Mesenchymal stem cell (in vitro differentiated cells and primary cell): ENCODE data around the gene OR2H2.

Source experiments
- DNase-seq: peaks from one replicate; pipeline ENCODE4 v3.0.0-alpha.2; 2013
- H2AFZ ChIP-seq: one replicate; pipeline ENCODE4 v1.6.1; 2013; ENCODE audit warnings: low read depth, mild to moderate bottlenecking, control low read depth, inconsistent platforms, low read length, moderate library complexity
- H2AK5ac ChIP-seq: 2 replicates; pipeline ENCODE4 v1.6.1; 2013; ENCODE audit warnings: low read length, moderate library complexity, mild to moderate bottlenecking, inconsistent platforms; ENCODE audit not compliant: severe bottlenecking
- H2BK120ac ChIP-seq: one replicate; pipeline ENCODE4 v1.6.1; 2013; ENCODE audit warnings: low read depth, mild to moderate bottlenecking, inconsistent platforms, low read length, moderate library complexity
- H2BK12ac ChIP-seq, 2 experiments: one replicate each; pipeline ENCODE4 v1.6.1; 2013; ENCODE audit warnings: inconsistent platforms in 2 of 2, low read length in 2 of 2, mild to moderate bottlenecking in 2 of 2, moderate library complexity in 2 of 2, control low read depth in 1 of 2
- H2BK15ac ChIP-seq: one replicate; pipeline ENCODE4 v1.6.1; 2013; ENCODE audit warnings: mild to moderate bottlenecking, low read depth, inconsistent platforms; ENCODE audit not compliant: poor library complexity, severe bottlenecking
- H2BK5ac ChIP-seq: 2 replicates; pipeline ENCODE4 v1.6.1; 2013; ENCODE audit warnings: low read depth, mild to moderate bottlenecking, low read length, control low read depth, inconsistent platforms; ENCODE audit not compliant: poor library complexity, severe bottlenecking
- H3K14ac ChIP-seq, 2 experiments: one replicate each; pipeline ENCODE4 v1.6.1; 2013; ENCODE audit warnings: inconsistent platforms in 2 of 2, low read length in 2 of 2, control low read depth in 1 of 2, mild to moderate bottlenecking in 1 of 2, moderate library complexity in 1 of 2
- H3K18ac ChIP-seq, 2 experiments: one replicate each; pipeline ENCODE4 v1.6.1; 2013; ENCODE audit warnings: inconsistent platforms in 2 of 2, low read length in 2 of 2, control low read depth in 1 of 2, low read depth in 1 of 2, mild to moderate bottlenecking in 1 of 2
- H3K23ac ChIP-seq, 2 experiments: one replicate each; pipeline ENCODE4 v1.6.1; 2013; ENCODE audit warnings: inconsistent platforms in 2 of 2, low read length in 2 of 2, mild to moderate bottlenecking in 2 of 2, moderate library complexity in 2 of 2, control low read depth in 1 of 2
- H3K27ac ChIP-seq: 2 replicates; pipeline ENCODE4 v1.5.1; 2013; ENCODE audit warnings: mild to moderate bottlenecking, moderate library complexity, low read length, control low read depth, inconsistent platforms; ENCODE audit not compliant: poor library complexity, severe bottlenecking
- H3K27me3 ChIP-seq, 2 experiments: 2 replicates each; pipeline versions ENCODE4 v1.6.1 to v1.7.0; 2013; ENCODE audit warnings: low read length in 2 of 2, mild to moderate bottlenecking in 2 of 2, moderate library complexity in 2 of 2, control low read depth in 1 of 2, inconsistent platforms in 1 of 2; ENCODE audit not compliant: control insufficient read depth in 1 of 2, insufficient read depth in 1 of 2
- H3K36me3 ChIP-seq, 2 experiments: 2 replicates each; pipeline versions ENCODE4 v1.6.1 to v1.7.0; 2013; ENCODE audit warnings: low read length in 2 of 2, control low read depth in 1 of 2, inconsistent platforms in 1 of 2, low read depth in 1 of 2, mild to moderate bottlenecking in 1 of 2; ENCODE audit not compliant: insufficient read depth in 2 of 2, control insufficient read depth in 1 of 2
- H3K4ac ChIP-seq, 2 experiments: one replicate each; pipeline ENCODE4 v1.6.1; 2013; ENCODE audit warnings: inconsistent platforms in 2 of 2, low read length in 2 of 2, mild to moderate bottlenecking in 2 of 2, moderate library complexity in 2 of 2, control low read depth in 1 of 2, low read depth in 1 of 2
- H3K4me1 ChIP-seq: 2 replicates; pipeline ENCODE4 v1.6.1; 2013; ENCODE audit warnings: low read depth, low read length, control low read depth; ENCODE audit not compliant: control insufficient read depth, insufficient read depth
- H3K4me2 ChIP-seq: 2 replicates; pipeline ENCODE4 v1.6.1; 2013; ENCODE audit warnings: low read length, mild to moderate bottlenecking, inconsistent platforms; ENCODE audit not compliant: poor library complexity, severe bottlenecking
- H3K4me3 ChIP-seq, 2 experiments: 2 replicates each; pipeline versions ENCODE4 v1.5.1 to v1.7.0; 2013; ENCODE audit warnings: low read length in 2 of 2, mild to moderate bottlenecking in 2 of 2, control low read depth in 1 of 2, low read depth in 1 of 2; ENCODE audit not compliant: insufficient read depth in 1 of 2
- H3K79me1 ChIP-seq: replicated peaks from 2 replicates; pipeline ENCODE4 v1.6.1; 2013; ENCODE audit warnings: mild to moderate bottlenecking, control low read depth, low read length, inconsistent platforms; ENCODE audit not compliant: poor library complexity, severe bottlenecking
- H3K9ac ChIP-seq: 2 replicates; pipeline ENCODE4 v1.7.0; 2013; ENCODE audit warnings: mild to moderate bottlenecking, low read length, moderate library complexity
- H3K9me3 ChIP-seq: 2 replicates; pipeline ENCODE4 v1.7.0; 2013; ENCODE audit warnings: mild to moderate bottlenecking, low read length; ENCODE audit not compliant: control insufficient read depth
- H4K8ac ChIP-seq: one replicate; pipeline ENCODE4 v1.6.1; 2013; ENCODE audit warnings: inconsistent platforms, mild to moderate bottlenecking, low read length, moderate library complexity
- H4K91ac ChIP-seq: one replicate; pipeline ENCODE4 v1.6.1; 2013; ENCODE audit warnings: mild to moderate bottlenecking, low read length, inconsistent platforms
- WGBS: methylation state at CpG from one replicate; pipeline ENCODE4 v1.1.7; 2013; ENCODE audit warnings: mixed read lengths; 5-methylcytosine and 5-hydroxymethylcytosine counted together

The OR2H2 gene

GRCh38 chr6:29576056-29576455, 8.9 kb upstream of the OR2H2 start:
- no peaks in the 10 kb centered on the region for H3K4me1 ChIP-seq
- H2BK5ac ChIP-seq = no peak overlapping the region
- H3K27me3 ChIP-seq = peaks cover 5 to 20% of the 10 kb centered on the region in 2 experiments
- H3K4me2 ChIP-seq = no peak overlapping the region
- no peak overlapping the region for H2AK5ac ChIP-seq
- H3K23ac ChIP-seq = no peak overlapping the region
- no peak overlapping the region for H2BK12ac ChIP-seq
- H3K36me3 ChIP-seq = no peaks in the 10 kb centered on the region
- H3K18ac ChIP-seq = no peak overlapping the region
- H3K14ac ChIP-seq = no peak overlapping the region
- no peak overlapping the region for H2BK120ac ChIP-seq
- no peak overlapping the region for H2AFZ ChIP-seq
- no peak for DNase-seq
- no peaks in the 10 kb centered on the region for H3K9me3 ChIP-seq
- no peak overlapping the region for H3K4ac ChIP-seq
- no peak overlapping the region for H2BK15ac ChIP-seq
- H3K9ac ChIP-seq = no peak overlapping the region
- H3K27ac ChIP-seq = no peak overlapping the region
- H4K8ac ChIP-seq = no peak overlapping the region
- H4K91ac ChIP-seq = no peak overlapping the region
- no peak overlapping the region for H3K4me3 ChIP-seq
- no peaks in the 10 kb centered on the region for H3K79me1 ChIP-seq

DNA sequence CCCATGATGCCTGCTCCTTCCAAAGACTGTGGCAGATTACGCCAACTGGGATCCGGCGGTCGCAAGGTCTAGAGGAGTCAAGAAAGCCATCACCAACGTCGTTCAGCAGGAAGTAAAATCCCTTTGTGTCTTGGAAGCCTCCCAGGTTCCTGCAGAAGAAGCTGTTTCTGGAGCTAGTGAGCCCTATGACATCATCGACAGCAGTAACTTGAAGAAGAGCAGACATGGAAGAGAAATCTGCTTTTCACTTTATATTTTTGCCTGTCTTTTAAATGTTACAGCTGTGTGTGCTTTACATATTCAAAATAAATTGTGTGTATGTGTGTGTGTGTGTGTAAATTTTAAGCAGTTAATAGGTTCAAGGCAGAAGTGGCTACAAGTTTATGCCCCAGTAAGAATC, 7.4 kb upstream of the OR2H2 start:
- H3K23ac ChIP-seq = no peak overlapping the region
- H2BK5ac ChIP-seq = no peak overlapping the region
- no peak overlapping the region for H3K18ac ChIP-seq
- no peak overlapping the region for H3K9ac ChIP-seq
- H4K91ac ChIP-seq = no peak overlapping the region
- no peak overlapping the region for H2AK5ac ChIP-seq
- peaks cover 5 to 18% of the 10 kb centered on the region in 2 experiments for H3K27me3 ChIP-seq
- H3K27ac ChIP-seq = no peak overlapping the region
- no peak overlapping the region for H3K4me2 ChIP-seq
- H2AFZ ChIP-seq = no peak overlapping the region
- H3K4me1 ChIP-seq = peaks cover 2% of the 10 kb centered on the region
- H3K4me3 ChIP-seq = no peak overlapping the region
- no peaks in the 10 kb centered on the region for H3K36me3 ChIP-seq
- no peak for DNase-seq
- 79% methylated on average over 7 of the region's 7 CpGs for WGBS
- no peaks in the 10 kb centered on the region for H3K9me3 ChIP-seq
- H3K79me1 ChIP-seq = no peaks in the 10 kb centered on the region
- H3K14ac ChIP-seq = no peak overlapping the region
- H3K4ac ChIP-seq = no peak overlapping the region
- no peak overlapping the region for H2BK12ac ChIP-seq
- no peak overlapping the region for H2BK120ac ChIP-seq
- H2BK15ac ChIP-seq = no peak overlapping the region
- H4K8ac ChIP-seq = no peak overlapping the region

GRCh38 chr6:29589423-29590048, 4.6 kb downstream of the OR2H2 start:
- Histone ChIP-seq H2BK5ac (no peak overlapping the region), H3K18ac (no peak overlapping the region), H3K27me3 (peaks cover 5 to 36% of the 10 kb centered on the region in 2 experiments), H2BK12ac (no peak overlapping the region), H2AFZ (no peak overlapping the region), H4K8ac (no peak overlapping the region), H3K4ac (no peak overlapping the region), H3K27ac (no peak overlapping the region), H3K4me3 (no peak overlapping the region), H3K4me2 (no peak overlapping the region), H3K79me1 (no peaks in the 10 kb centered on the region), H3K23ac (no peak overlapping the region), H2AK5ac (no peak overlapping the region), H3K14ac (no peak overlapping the region), H4K91ac (no peak overlapping the region), H3K9ac (no peak overlapping the region), H2BK120ac (no peak overlapping the region), H3K9me3 (no peaks in the 10 kb centered on the region), H3K4me1 (peaks cover 1% of the 10 kb centered on the region), H3K36me3 (no peaks in the 10 kb centered on the region), H2BK15ac (no peak overlapping the region)
- WGBS = 5% methylated on average over 2 of the region's 3 CpGs
- peak; percentile 50 for DNase-seq

DNA sequence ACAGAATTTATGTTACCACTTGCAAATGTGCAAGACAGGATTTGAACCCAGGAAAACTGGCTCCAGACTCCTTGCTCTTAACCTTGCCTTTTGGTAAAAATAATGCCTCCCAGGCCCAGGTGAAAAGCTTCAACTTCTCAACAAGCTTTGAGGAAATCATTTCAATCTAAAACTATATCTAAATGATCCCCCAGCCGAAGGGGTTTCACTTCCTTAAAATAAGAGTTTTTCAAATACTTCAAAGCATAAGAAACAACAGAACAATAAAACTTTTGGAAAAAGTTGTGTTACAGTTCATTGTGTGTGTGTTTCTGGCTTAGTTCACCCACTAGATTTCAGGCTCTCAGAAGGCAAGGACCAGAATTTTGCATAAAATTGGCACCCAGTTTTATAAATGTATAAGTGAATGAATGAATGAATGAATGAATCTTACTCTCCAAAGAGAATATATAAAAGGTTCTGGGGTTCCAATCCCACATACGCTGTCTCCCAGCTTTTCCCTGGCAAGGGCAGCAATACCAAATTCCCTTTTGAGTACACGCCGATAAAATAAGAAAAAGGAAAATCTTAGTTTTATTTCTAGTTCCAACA, 5.4 kb downstream of the OR2H2 start:
- H2BK120ac ChIP-seq = no peak overlapping the region
- no peak overlapping the region for H2AK5ac ChIP-seq
- H3K4me3 ChIP-seq = no peak overlapping the region
- H3K79me1 ChIP-seq = no peaks in the 10 kb centered on the region
- H2AFZ ChIP-seq = no peak overlapping the region
- H3K36me3 ChIP-seq = no peaks in the 10 kb centered on the region
- no peak overlapping the region for H3K4me2 ChIP-seq
- no peak overlapping the region for H3K27ac ChIP-seq
- 84% methylated on average over 4 of the region's 4 CpGs for whole genome bisulfite sequencing
- H2BK15ac ChIP-seq = no peak overlapping the region
- H3K4me1 ChIP-seq = peaks cover 1% of the 10 kb centered on the region
- no peak overlapping the region for H3K23ac ChIP-seq
- H3K27me3 ChIP-seq = peaks cover 0 to 32% of the 10 kb centered on the region in 2 experiments
- no peak overlapping the region for H3K9ac ChIP-seq
- no peak overlapping the region for H3K4ac ChIP-seq
- H2BK5ac ChIP-seq = no peak overlapping the region
- no peak overlapping the region for H4K8ac ChIP-seq
- DNase-seq = no peak
- H2BK12ac ChIP-seq = no peak overlapping the region
- H3K18ac ChIP-seq = no peak overlapping the region
- no peak overlapping the region for H3K14ac ChIP-seq
- no peaks in the 10 kb centered on the region for H3K9me3 ChIP-seq
- H4K91ac ChIP-seq = no peak overlapping the region
